Bronchial epithelial cell (primary cell): ENCODE results near the gene EVI5. TPM values are rescaled to one million over a fixed set of nuclear protein-coding genes. Genes with fewer than 3 reads are reported as not detected.
"Not testable (repeated sequence)": the region's sequence is repeated elsewhere in the genome, so short reads cannot be mapped to it uniquely, and the experiment has no call there.

Experiments
- DNase-seq: peaks from one replicate; pipeline ENCODE4 v3.0.0-alpha.2; 2010; ENCODE audit warnings: low read depth
- FAIRE-seq: peaks from 2 replicates; lab custom pipeline; 2011; peaks lifted over from hg19 to GRCh38; lab: Jason Lieb, UNC
- H3K27me3 ChIP-seq: 2 replicates; pipeline ENCODE4 v1.5.1; 2011; ENCODE audit warnings: low read length; ENCODE audit not compliant: control insufficient read depth, insufficient read depth
- H3K36me3 ChIP-seq: 2 replicates; pipeline ENCODE4 v1.5.1; 2011; ENCODE audit warnings: low read length; ENCODE audit not compliant: control insufficient read depth, insufficient read depth
- H3K4me3 ChIP-seq: 2 replicates; pipeline ENCODE4 v1.5.1; 2011; ENCODE audit warnings: mild to moderate bottlenecking, low read depth, low read length, control low read depth
- total RNA-seq: library from RNA; depleted of rRNA; stranded (reverse); fragments of >200 nt; gene quantifications from 2 replicates; pipeline ENCODE4 v1.2.1, GENCODE V29; 2014
- TF ChIP-seq, protein P1 (sequence below): IDR thresholded peaks from 2 replicates; pipeline ENCODE4 v1.5.1; 2011; ENCODE audit warnings: mild to moderate bottlenecking, moderate library complexity, low read length, control low read depth, inconsistent platforms; ENCODE audit not compliant: insufficient read depth, severe bottlenecking

Gene EVI5
- total RNA-seq, 1 donor from 2014 or later, result 21.1 TPM

DNA sequence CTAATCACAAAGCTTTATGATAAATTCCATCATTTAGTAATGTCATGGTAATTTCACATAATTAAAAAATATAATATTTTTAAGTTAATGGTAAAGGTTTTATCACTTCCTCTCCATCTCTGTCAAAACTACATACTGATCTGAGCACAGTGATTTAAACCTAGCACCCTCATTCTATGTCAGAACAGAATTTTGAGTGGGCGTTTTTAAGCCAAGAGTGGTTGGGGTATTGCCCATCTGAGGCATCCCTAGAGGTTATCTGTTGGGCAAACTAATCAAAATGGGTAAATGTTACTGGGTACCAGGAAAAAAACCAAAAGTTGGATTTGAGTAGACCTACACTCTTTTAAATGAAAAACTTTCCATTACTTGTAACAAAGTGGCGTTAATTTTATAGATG, 197.5 kb downstream of the EVI5 start:
- TF ChIP-seq, protein P1, sequence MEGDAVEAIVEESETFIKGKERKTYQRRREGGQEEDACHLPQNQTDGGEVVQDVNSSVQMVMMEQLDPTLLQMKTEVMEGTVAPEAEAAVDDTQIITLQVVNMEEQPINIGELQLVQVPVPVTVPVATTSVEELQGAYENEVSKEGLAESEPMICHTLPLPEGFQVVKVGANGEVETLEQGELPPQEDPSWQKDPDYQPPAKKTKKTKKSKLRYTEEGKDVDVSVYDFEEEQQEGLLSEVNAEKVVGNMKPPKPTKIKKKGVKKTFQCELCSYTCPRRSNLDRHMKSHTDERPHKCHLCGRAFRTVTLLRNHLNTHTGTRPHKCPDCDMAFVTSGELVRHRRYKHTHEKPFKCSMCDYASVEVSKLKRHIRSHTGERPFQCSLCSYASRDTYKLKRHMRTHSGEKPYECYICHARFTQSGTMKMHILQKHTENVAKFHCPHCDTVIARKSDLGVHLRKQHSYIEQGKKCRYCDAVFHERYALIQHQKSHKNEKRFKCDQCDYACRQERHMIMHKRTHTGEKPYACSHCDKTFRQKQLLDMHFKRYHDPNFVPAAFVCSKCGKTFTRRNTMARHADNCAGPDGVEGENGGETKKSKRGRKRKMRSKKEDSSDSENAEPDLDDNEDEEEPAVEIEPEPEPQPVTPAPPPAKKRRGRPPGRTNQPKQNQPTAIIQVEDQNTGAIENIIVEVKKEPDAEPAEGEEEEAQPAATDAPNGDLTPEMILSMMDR, result no peak
- no peak overlapping the region for H3K4me3 ChIP-seq
- no peaks in the 10 kb centered on the region for H3K36me3 ChIP-seq
- H3K27me3 ChIP-seq, result no peaks in the 10 kb centered on the region
- DNase-seq (no peak), FAIRE-seq (no peak)

DNA sequence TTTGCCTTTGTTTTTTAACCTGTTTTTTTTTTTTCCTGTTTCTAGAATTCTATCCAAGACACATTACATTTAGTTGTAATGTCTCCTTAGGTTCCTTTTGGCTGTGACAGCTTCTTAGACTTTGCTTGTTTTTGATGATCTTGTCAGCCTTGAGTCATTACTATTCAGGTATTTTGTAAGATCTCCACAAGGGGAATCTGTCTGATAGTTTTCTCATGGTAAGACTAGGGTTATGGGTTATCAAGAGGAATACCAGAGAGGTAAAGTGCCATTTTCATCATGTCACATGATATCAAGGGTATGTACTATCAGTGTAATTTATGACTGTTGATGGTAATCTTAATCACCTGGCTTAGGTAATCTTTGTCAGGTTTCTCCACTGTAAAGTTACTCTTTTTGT, 199.1 kb downstream of the EVI5 start:
- TF ChIP-seq, protein P1, result no peak
- no peak overlapping the region for H3K4me3 ChIP-seq
- H3K36me3 ChIP-seq, result no peaks in the 10 kb centered on the region
- DNase-seq (peak; percentile 74), FAIRE-seq (no peak)
- no peaks in the 10 kb centered on the region for H3K27me3 ChIP-seq

DNA sequence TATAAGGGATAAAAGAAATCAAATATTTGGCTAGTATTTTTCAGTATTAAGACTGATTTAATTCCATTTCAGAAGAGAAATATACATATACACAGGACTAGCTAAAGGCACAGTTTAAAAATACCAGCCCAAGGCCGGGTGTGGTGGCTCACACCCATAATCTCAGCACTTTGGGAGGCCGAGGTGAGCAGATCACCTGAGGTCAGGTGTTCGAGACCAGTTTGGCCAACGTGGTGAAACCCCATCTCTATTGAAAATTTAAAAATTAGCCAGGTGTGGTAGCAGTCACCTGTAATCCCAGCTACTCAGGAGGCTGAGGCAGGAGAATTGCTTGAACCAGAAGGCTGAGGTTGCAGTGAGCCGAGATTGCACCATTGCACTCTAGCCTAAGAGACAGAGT, 200.1 kb downstream of the EVI5 start:
- not testable (repeated sequence) for H3K27me3 ChIP-seq, H3K36me3 ChIP-seq, H3K4me3 ChIP-seq, DNase-seq, FAIRE-seq

DNA sequence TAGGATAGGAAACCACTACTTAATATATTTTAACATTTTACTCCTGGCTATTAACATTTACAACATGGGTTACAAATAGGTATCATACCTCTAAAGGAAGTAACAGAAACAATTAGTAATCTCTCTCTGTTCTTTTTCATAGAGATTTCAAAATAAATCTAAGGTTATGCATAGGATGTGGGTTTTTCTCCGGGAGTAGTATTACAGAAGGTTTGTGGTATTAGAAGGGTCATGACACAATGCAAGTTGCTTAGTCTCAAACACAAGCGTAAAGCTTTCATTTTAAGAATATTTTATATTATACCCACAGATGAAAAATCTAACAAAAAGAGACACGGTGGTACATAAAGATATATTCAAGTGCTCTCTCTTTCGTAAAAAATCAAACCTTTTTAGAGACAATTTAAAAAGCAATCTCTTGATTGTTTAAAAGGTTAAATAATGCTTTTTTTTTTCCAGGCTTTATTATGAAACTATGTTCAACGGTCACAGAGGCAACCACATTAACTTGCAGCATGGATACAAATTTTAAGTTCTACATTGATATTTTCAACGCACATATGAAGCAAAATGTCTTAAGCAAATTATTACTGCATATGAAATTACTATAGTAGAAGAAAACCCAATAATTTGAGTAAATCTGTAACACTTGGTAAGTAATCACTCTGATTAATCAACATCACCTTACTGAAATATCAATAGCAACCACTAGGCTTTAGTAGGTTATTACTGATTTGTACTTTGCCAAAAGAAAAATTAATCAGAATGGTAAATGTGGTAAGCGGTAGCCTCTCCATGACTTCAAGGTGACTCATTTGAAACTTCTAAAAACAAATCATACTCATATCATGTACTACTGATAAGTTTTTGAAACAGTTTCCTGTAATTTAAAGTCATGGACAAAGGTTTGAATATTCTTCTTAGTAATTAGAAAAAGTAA, 200.8 kb downstream of the EVI5 start:
- Histone ChIP-seq H3K4me3 (no peak overlapping the region), H3K27me3 (no peaks in the 10 kb centered on the region), H3K36me3 (no peaks in the 10 kb centered on the region)
- DNase-seq (peak; percentile 91), FAIRE-seq (no peak)
- TF ChIP-seq, protein P1, result no peak

DNA sequence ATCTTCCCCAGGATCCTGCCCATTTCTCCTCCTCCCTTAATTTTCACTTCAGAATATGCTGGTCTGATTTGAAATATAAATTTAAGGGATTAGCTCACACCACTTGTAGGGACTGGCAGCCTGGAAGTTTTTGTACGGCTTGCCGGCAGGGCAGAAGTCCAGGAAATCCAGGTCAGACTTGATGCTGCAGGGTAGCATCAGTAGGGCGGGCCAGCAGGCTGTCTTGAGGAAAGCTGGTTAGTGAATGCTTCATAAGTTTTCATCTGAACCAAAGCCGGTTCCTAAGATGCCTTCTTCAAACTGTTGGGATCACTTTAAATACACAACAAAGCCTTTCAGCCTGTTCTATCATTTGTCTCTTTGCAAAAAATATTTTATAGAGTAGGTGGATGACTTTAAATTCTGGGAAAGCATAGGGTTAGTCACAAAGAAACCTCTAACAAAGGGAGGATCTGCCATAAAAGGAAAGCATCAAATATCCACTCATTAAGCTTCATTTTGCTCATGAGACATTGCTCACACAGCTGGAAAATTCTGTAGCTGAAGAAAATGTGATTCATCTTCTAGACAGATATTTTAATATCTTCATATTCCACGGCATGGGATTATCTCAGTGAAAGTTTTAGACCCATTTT, 207.5 kb downstream of the EVI5 start:
- Histone ChIP-seq H3K27me3 (no peaks in the 10 kb centered on the region), H3K36me3 (no peaks in the 10 kb centered on the region), H3K4me3 (no peak overlapping the region)
- FAIRE-seq (no peak), DNase-seq (peak; percentile 53)
- TF ChIP-seq, protein P1, result no peak

DNA sequence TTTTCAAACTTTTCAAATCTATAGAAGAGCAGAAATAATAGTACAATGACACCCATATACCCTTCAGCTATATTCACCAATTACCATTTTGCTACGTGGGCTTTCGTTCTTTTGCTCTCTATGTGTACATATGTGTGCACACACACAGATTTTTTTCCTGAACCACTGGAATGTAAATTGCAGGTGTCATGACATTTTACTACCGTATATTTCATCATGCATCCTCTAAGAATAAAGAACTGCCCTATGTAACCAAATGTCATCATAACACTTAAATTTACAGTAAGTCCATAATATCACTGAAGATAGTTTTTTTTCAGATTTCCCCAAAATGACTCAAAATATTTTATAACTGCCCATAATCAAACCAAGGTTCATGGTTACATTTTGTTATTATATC, 209.8 kb downstream of the EVI5 start:
- no peak for FAIRE-seq
- TF ChIP-seq, protein P1, result no peak
- no peak for DNase-seq

More for the DNA sequence above, 209.8 kb downstream of the EVI5 start:
- Histone ChIP-seq H3K27me3 (no peaks in the 10 kb centered on the region), H3K4me3 (no peak overlapping the region), H3K36me3 (no peaks in the 10 kb centered on the region)
